HG03354 (cell line): Measurements from ENCODE around the gene ASMTL.
"Not testable (repeated sequence)": the region's sequence is repeated elsewhere in the genome, so short reads cannot be mapped to it uniquely, and the experiment has no call there.

Experiments
- ATAC-seq: cut with Tn5 transposase; IDR thresholded peaks from one replicate; pipeline ENCODE4 v1.9.1; 2021; ENCODE audit warnings: mild to moderate bottlenecking; ENCODE audit not compliant: unreplicated experiment, poor library complexity, severe bottlenecking

Gene ASMTL

GRCh38 chrX:1366363-1366762, 86.3 kb downstream of the ASMTL start:
- not testable (repeated sequence) for ATAC-seq

GRCh38 chrX:1361910-1362309, 90.8 kb downstream of the ASMTL start:
- ATAC-seq: no peak

GRCh38 chrX:1361275-1361674, 91.4 kb downstream of the ASMTL start:
- ATAC-seq: no peak

- no peak for ATAC-seq
Measured at GRCh38 chrX:1360171-1360570, 92.5 kb downstream of the ASMTL start.

- no peak for ATAC-seq
Measured at GRCh38 chrX:1359477-1359873, 93.2 kb downstream of the ASMTL start.

- no peak for ATAC-seq
Measured at GRCh38 chrX:1358793-1359476, 93.8 kb downstream of the ASMTL start.

- no peak for ATAC-seq
Measured at GRCh38 chrX:1357993-1358392, 94.7 kb downstream of the ASMTL start.

GRCh38 chrX:1355131-1356046, 97.3 kb downstream of the ASMTL start:
- ATAC-seq: no peak

- no peak for ATAC-seq
Measured at GRCh38 chrX:1354036-1355019, 98.4 kb downstream of the ASMTL start.
